GM12801 (cell line): ENCODE measurements around the gene KLHL33.

ENCODE experiments used
- TF ChIP-seq, protein P1 (sequence below): IDR thresholded peaks from one replicate; pipeline ENCODE4 v1.5.1; 2011; ENCODE audit warnings: control low read depth; ENCODE audit not compliant: insufficient read length; ENCODE audit errors: extremely low read depth

Gene KLHL33

DNA sequence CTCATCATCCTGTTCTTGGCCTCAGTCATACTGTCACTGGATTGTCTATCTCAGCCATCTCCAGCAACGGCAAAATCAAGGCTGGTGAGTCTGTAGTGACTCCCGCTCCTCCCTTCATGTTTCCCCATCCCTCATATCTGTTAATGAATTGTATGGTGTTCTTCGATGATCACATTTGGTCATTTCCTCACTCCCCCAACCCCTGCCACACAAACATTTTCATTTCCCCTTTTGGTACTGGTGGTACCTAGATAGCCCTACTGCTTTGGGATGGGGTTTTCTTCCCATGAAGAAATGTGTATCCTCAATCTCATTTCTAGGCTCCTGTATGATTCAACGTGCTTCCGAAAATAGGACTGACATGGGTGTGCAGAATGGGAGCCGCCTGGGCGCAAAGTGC is 2.7 kb upstream of the KLHL33 start:
- TF ChIP-seq, protein P1, sequence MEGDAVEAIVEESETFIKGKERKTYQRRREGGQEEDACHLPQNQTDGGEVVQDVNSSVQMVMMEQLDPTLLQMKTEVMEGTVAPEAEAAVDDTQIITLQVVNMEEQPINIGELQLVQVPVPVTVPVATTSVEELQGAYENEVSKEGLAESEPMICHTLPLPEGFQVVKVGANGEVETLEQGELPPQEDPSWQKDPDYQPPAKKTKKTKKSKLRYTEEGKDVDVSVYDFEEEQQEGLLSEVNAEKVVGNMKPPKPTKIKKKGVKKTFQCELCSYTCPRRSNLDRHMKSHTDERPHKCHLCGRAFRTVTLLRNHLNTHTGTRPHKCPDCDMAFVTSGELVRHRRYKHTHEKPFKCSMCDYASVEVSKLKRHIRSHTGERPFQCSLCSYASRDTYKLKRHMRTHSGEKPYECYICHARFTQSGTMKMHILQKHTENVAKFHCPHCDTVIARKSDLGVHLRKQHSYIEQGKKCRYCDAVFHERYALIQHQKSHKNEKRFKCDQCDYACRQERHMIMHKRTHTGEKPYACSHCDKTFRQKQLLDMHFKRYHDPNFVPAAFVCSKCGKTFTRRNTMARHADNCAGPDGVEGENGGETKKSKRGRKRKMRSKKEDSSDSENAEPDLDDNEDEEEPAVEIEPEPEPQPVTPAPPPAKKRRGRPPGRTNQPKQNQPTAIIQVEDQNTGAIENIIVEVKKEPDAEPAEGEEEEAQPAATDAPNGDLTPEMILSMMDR, result no peak

DNA sequence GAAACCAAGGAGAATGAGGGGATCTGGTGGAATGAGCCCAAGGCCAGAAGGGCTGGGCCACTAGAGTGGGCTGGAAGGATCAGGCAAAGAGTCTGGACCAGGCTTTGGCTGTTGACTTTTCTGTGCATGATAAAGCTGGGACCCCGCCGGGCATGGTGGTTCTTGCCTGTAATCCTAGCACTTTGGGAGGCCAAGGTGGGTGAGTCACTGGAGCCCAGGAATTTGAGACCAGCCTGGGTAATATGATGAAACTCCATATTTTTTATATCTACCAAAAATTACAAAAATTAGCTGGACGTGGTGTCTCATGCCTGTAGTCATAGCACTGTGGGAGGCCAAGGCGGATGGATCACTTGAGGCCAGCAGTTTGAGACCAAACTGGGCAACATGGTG is 393 bp upstream of the KLHL33 start:
- TF ChIP-seq, protein P1, result no peak

DNA sequence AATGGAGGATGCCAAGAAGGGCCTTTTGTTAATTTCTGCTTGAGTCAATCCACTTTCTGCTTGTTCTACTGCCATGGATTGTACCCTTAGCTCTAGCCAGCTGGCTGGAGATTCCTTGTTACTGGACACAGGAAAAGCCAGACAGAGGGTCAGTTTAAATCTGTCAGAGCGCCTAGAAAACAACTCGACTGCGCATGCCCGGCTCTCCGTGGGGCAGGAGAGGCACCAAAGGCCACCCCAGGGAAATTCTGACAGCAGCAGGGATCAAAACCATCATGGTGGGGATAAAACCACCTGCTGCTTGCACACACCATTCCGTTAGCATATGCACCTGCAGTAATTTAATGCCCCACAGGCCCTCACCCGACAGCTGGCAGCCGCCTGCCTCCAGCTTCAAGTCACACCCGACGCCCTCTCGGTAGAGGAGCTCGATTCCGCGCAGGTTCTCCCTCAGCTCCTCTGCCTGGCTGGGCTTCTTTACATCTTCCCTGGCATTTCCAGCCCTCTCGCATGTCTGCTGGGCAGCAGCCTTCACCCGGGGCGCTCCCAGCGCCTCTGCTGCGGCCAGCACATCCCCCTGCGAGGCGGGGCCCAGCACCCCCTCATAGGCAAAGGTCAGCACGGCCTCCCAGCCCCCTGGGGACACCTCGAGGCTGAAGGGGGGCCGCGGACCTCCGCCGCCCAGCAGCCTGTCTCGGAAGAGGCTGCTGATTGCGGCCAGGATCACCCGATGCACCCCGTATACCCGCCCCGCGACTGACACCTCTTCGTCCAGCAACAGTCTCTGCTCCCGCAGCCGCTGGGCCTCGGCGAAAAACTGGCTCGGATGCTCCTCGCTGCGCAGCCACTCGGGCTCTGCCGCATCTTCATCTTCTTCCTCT is 1.0 kb downstream of the KLHL33 start:
- TF ChIP-seq, protein P1, result no peak

DNA sequence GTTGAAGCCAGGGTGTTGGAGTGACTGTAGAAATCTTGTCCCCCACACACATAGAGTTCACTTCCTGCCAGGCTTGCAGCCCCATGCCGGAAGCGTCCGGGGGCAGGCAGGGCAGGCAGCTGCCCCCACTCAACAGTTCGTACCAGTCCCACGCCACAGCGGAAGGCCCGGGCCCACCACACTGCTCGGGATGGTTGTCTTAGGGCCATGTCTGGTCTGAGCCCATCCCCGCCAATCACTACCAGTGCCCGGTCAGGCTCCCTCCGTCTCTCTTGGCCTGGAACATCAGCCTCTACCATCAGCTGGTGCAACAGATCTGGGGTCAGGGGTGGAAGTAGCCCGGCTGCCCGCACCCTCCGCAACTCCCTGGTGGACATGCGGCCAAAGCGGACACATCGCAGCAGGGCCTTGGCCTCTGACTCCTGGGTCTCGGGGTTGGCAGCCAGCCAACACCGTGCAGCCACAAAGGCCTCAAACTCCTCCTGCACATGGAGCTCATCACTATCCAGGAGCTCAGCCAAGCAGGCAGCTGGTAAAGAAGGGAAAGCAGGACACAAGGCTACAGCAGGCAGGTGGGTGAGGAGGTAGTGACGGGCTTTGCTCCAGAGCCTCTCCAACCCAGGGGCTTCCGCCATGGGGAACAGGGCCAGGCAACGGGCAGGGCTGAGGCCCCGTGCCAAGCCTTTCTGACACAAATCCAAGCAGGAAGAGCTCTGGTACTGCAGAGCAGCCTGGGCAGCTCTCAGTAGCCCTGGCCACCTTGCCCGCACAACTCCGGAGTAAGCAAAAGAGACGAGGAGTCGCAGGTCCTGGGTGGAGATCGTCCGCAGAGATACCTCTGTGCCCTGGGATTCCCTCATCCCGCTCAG is 5.9 kb downstream of the KLHL33 start:
- TF ChIP-seq, protein P1, result no peak

DNA sequence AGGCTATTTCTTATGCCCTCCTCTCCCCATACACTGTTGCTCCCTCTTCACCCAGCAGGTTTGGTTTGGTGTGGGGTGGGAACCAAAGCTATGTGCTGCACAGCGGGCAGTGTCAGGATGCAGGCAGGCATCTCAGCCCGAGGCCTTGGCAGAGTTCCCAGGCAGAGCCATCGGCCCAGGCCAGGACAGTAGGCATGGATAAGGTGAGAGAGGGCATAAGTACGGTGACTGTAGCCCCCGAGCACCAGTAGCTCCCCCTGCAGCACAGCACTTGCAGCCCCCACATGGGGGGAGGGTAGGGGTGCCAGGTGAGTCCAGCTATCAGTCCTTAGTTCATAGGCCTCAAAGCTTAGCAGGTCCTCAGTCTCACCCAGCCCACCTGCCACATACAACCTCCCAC is 7.2 kb downstream of the KLHL33 start:
- TF ChIP-seq, protein P1, result no peak

DNA sequence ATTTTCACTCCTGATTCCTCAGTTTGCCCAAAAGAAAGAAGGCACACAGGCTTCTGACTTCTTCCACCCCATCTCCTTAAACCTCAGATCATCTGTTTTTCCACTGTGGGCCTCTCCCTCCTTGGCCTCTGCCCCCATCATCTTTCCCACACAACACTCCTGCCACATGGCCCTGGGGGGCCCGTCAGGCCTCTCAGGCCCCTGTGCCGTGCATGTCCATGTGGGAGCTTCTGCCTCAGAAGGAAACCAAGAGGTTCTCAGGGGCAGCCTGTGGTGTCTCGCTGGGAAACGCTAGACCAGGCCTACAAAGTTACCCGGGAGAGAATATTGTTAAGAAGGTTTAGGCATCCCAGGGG is 8.0 kb downstream of the KLHL33 start:
- TF ChIP-seq, protein P1, result no peak

DNA sequence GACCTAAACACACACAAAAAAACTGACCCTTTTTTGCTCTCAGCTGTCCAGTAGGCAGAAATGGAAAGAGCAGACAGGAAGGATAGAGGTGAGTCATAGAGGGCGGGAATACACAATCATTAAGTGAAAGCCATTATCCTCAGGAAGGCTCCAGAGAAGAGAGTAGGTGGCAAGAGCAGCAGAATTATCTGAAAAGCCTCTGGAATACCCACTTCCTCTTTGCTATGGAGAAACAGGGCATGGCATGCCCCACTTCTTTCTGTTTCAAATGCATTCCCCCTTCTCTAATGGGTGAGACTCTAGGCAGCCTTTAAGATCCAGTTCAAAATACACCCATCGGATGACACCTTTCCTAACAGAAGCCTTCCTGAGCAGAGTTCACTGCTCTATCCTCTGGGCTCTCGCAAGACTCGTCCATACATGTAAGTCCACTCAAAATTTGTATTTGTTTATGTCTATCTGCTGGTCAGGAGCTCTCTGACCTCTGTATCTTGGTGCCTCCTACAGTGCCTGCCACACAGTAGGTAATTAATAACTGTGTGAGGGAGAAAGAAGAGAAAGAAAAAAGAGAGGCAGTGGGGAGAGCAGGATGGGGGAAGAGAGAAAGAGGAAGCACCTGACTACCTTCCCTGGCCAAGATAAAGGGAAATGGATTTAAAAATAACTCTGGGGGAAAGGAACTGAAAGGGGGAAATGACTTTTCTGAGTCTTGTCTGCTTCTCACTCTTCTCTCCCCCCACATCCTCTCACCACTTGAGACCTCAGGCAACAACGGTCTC is 8.5 kb downstream of the KLHL33 start:
- TF ChIP-seq, protein P1, result no peak
